H1 (cell line): Measurements from ENCODE around the gene ERGIC3. TPM values are rescaled to one million over a fixed set of nuclear protein-coding genes. Genes with fewer than 3 reads are reported as not detected.

Experiments used
- CTCF ChIA-PET: fragments of 300-600 bp; sonication (Branson Sonifier 250); formaldehyde crosslinking; loops from one replicate; lab custom pipeline; 2021; ENCODE audit not compliant: partially characterized antibody; lab: Charles Lee
- POLR2A ChIA-PET: fragments of 300-600 bp; sonication (Branson Sonifier 250); formaldehyde crosslinking; loops from one replicate; lab custom pipeline; 2021; ENCODE audit warnings: inconsistent platforms; ENCODE audit not compliant: partially characterized antibody; lab: Charles Lee
- DNase-seq, 2 experiments: peaks; one replicate each; pipeline versions ENCODE4 v3.0.0 to v3.0.0-alpha.2; 2010 to 2022; ENCODE audit warnings: low spot score in 2 of 2, low read depth in 1 of 2, mixed read lengths in 1 of 2
- FAIRE-seq: peaks from 2 replicates; lab custom pipeline; 2011; peaks lifted over from hg19 to GRCh38; lab: Jason Lieb, UNC
- H2AFZ ChIP-seq: 2 replicates; pipeline ENCODE4 v1.8.1; 2012; ENCODE audit warnings: low read length, inconsistent platforms
- H2AK5ac ChIP-seq: 2 replicates; pipeline ENCODE4 v1.6.1; 2013; ENCODE audit warnings: low read depth, low read length
- H2BK120ac ChIP-seq: replicated peaks from 2 replicates; pipeline ENCODE3; 2013; ENCODE audit warnings: low read depth, low read length, inconsistent platforms
- H2BK12ac ChIP-seq: 2 replicates; pipeline ENCODE4 v1.6.1; 2013; ENCODE audit warnings: low read depth, low read length
- H2BK15ac ChIP-seq: 2 replicates; pipeline ENCODE4 v1.6.1; 2013; ENCODE audit warnings: low read length
- H2BK20ac ChIP-seq: 2 replicates; pipeline ENCODE4 v1.6.1; 2013; ENCODE audit warnings: low read length
- H2BK5ac ChIP-seq: 2 replicates; pipeline ENCODE4 v1.6.1; 2013; ENCODE audit warnings: low read depth, low read length
- H3K14ac ChIP-seq: 2 replicates; pipeline ENCODE4 v1.6.1; 2013; ENCODE audit warnings: inconsistent platforms; ENCODE audit not compliant: insufficient read length
- H3K18ac ChIP-seq: 2 replicates; pipeline ENCODE4 v1.6.1; 2013; ENCODE audit warnings: low read length; ENCODE audit errors: extremely low read depth
- H3K23ac ChIP-seq: 2 replicates; pipeline ENCODE4 v1.6.1; 2013; ENCODE audit warnings: inconsistent platforms; ENCODE audit not compliant: insufficient read length
- H3K23me2 ChIP-seq: 2 replicates; pipeline ENCODE4 v1.6.1; 2013; ENCODE audit warnings: low read depth, low read length
- H3K27ac ChIP-seq: 2 replicates; pipeline ENCODE4 v1.6.1; 2011; ENCODE audit warnings: low read depth, low read length, inconsistent platforms
- H3K27me3 ChIP-seq, 4 experiments: replicated peaks in 1 of 4; 1 replicate in 1 of 4; 2 replicates in 3 of 4; pipeline versions ENCODE4 v1.6.1 to v1.8.1; 2011 to 2013; ENCODE audit warnings: low read length in 3 of 4, mild to moderate bottlenecking in 3 of 4, inconsistent platforms in 2 of 4, mixed read lengths in 2 of 4, moderate library complexity in 1 of 4; ENCODE audit not compliant: control insufficient read depth in 3 of 4, insufficient read depth in 3 of 4; ENCODE audit errors: extremely low read depth in 1 of 4
- H3K36me3 ChIP-seq, 4 experiments: 2 replicates each; pipeline versions ENCODE4 v1.6.1 to v1.8.1; 2011 to 2013; ENCODE audit warnings: mild to moderate bottlenecking in 4 of 4, low read length in 3 of 4, moderate library complexity in 2 of 4, control low read depth in 1 of 4, inconsistent platforms in 1 of 4; ENCODE audit not compliant: insufficient read depth in 4 of 4, control insufficient read depth in 2 of 4
- H3K4ac ChIP-seq: replicated peaks from 2 replicates; pipeline ENCODE3; 2013; ENCODE audit warnings: low read length, low read depth, mixed read lengths, inconsistent platforms; ENCODE audit not compliant: insufficient read length
- H3K4me1 ChIP-seq, 4 experiments: replicated peaks in 1 of 4; 1 replicate in 1 of 4; 2 replicates in 3 of 4; pipeline versions ENCODE4 v1.6.1 to v1.8.1; 2011 to 2013; ENCODE audit warnings: low read length in 3 of 4, inconsistent platforms in 2 of 4, mixed read lengths in 1 of 4; ENCODE audit not compliant: insufficient read depth in 4 of 4, control insufficient read depth in 3 of 4
- H3K4me2 ChIP-seq, 2 experiments: 2 replicates each; pipeline versions ENCODE4 v1.6.1 to v1.8.1; 2011 to 2013; ENCODE audit warnings: low read depth in 2 of 2, low read length in 2 of 2, control low read depth in 1 of 2, inconsistent platforms in 1 of 2, mild to moderate bottlenecking in 1 of 2; ENCODE audit not compliant: insufficient read depth in 1 of 2
- H3K4me3 ChIP-seq, 4 experiments: fragments of 200-600, 300-600 bp in 1 of 4; sonication (generic), shearing (Covaris generic), sonication (Bioruptor Twin) in 1 of 4; 2 replicates each; pipeline versions ENCODE4 v1.5.1 to v1.8.1; 2011 to 2016; ENCODE audit warnings: low read length in 4 of 4, low read depth in 3 of 4, control low read depth in 2 of 4, inconsistent platforms in 2 of 4, mild to moderate bottlenecking in 2 of 4, mixed read lengths in 1 of 4, moderate library complexity in 1 of 4; ENCODE audit not compliant: insufficient read depth in 2 of 4; ENCODE audit errors: extremely low read depth in 1 of 4
- H3K56ac ChIP-seq: replicated peaks from 2 replicates; pipeline ENCODE3; 2013; ENCODE audit warnings: low read depth, mild to moderate bottlenecking, mixed read lengths, low read length, inconsistent platforms; ENCODE audit not compliant: insufficient read length
- H3K79me1 ChIP-seq: 2 replicates; pipeline ENCODE4 v1.6.1; 2013; ENCODE audit warnings: low read depth, low read length, control low read depth
- H3K79me2 ChIP-seq, 2 experiments: 2 replicates each; pipeline versions ENCODE4 v1.6.1 to v1.8.1; 2012 to 2013; ENCODE audit warnings: low read length in 2 of 2, mild to moderate bottlenecking in 2 of 2, inconsistent platforms in 1 of 2; ENCODE audit not compliant: insufficient read depth in 2 of 2, control insufficient read depth in 1 of 2
- H3K9ac ChIP-seq, 4 experiments: replicated peaks in 1 of 4; 1 replicate in 1 of 4; 2 replicates in 3 of 4; pipeline versions ENCODE4 v1.6.1 to v1.8.1; 2011 to 2013; ENCODE audit warnings: low read depth in 3 of 4, low read length in 3 of 4, control low read depth in 2 of 4, mild to moderate bottlenecking in 2 of 4, moderate library complexity in 2 of 4, inconsistent platforms in 1 of 4; ENCODE audit errors: extremely low read depth in 1 of 4
- H3K9me3 ChIP-seq, 2 experiments: 2 replicates each; pipeline versions ENCODE4 v1.6.1 to v1.8.1; 2012 to 2013; ENCODE audit warnings: mild to moderate bottlenecking in 2 of 2, moderate library complexity in 2 of 2, control low read depth in 1 of 2, inconsistent platforms in 1 of 2, low read depth in 1 of 2, low read length in 1 of 2, mixed read lengths in 1 of 2; ENCODE audit not compliant: insufficient read depth in 2 of 2
- H4K20me1 ChIP-seq, 2 experiments: replicated peaks in 1 of 2; 2 replicates each; pipeline versions ENCODE3 to v1.8.1; 2011 to 2013; ENCODE audit warnings: inconsistent platforms in 2 of 2, low read length in 2 of 2, mild to moderate bottlenecking in 1 of 2; ENCODE audit not compliant: insufficient read depth in 2 of 2, control insufficient read depth in 1 of 2
- H4K5ac ChIP-seq: 2 replicates; pipeline ENCODE4 v1.6.1; 2013; ENCODE audit warnings: low read length, low read depth, mixed read lengths, inconsistent platforms; ENCODE audit not compliant: insufficient read length
- H4K8ac ChIP-seq: 2 replicates; pipeline ENCODE4 v1.8.0; 2013; ENCODE audit warnings: mild to moderate bottlenecking, moderate library complexity, low read length, inconsistent platforms; ENCODE audit not compliant: insufficient read depth; ENCODE audit errors: extremely low read depth
- H4K91ac ChIP-seq: replicated peaks from 2 replicates; pipeline ENCODE3; 2013; ENCODE audit warnings: low read length, mixed read lengths, inconsistent platforms; ENCODE audit not compliant: insufficient read length
- CBX8 ChIP-seq: fragments of 300-800, 300-1000 bp; sonication (generic); IDR thresholded peaks from 2 replicates; pipeline ENCODE4 v1.7.1; 2016; ENCODE audit warnings: low read depth, low read length, borderline replicate concordance
- CEBPB ChIP-seq: IDR thresholded peaks from 2 replicates; pipeline ENCODE4 v1.6.1; 2012; ENCODE audit warnings: low read depth, low read length
- CHD1 ChIP-seq: IDR thresholded peaks from 2 replicates; pipeline ENCODE4 v1.6.1; 2012; ENCODE audit warnings: low read depth, low read length, improper control_type of control experiment
- CHD2 ChIP-seq: IDR thresholded peaks from 2 replicates; pipeline ENCODE4 v1.6.1; 2012; ENCODE audit warnings: low read length, improper control_type of control experiment
- CTBP2 ChIP-seq: IDR thresholded peaks from 2 replicates; pipeline ENCODE4 v1.7.0; 2011; ENCODE audit warnings: borderline replicate concordance, mild to moderate bottlenecking, moderate library complexity, mixed read lengths, low read length; ENCODE audit not compliant: insufficient read depth, insufficient read length
- JUN ChIP-seq: IDR thresholded peaks from 2 replicates; pipeline ENCODE4 v1.6.1; 2011; ENCODE audit warnings: low read depth, mild to moderate bottlenecking, improper control_type of control experiment, low read length
- KDM5A ChIP-seq: fragments of 200-600 bp; IDR thresholded peaks from 2 replicates; pipeline ENCODE4 v1.7.1; 2012; ENCODE audit warnings: mild to moderate bottlenecking, low read length, inconsistent platforms, mixed read lengths
- NANOG ChIP-seq: IDR thresholded peaks from 2 replicates; pipeline ENCODE4 v1.6.1; 2011; ENCODE audit warnings: low read length, low read depth, mild to moderate bottlenecking, inconsistent platforms; ENCODE audit not compliant: insufficient read depth, poor library complexity, severe bottlenecking
- POLR2A ChIP-seq, 2 experiments: IDR thresholded peaks; 1 replicate in 1 of 2; 2 replicates in 1 of 2; pipeline ENCODE4 v1.6.1; 2011; ENCODE audit warnings: low read depth in 2 of 2, low read length in 2 of 2, mild to moderate bottlenecking in 2 of 2; ENCODE audit errors: control extremely low read depth in 1 of 2
- RAD21 ChIP-seq, 2 experiments: IDR thresholded peaks in 1 of 2; conservative IDR thresholded peaks in 1 of 2; 2 replicates each; pipeline ENCODE4 v1.6.1; 2011; ENCODE audit warnings: low read depth in 2 of 2, low read length in 2 of 2, improper control_type of control experiment in 1 of 2, inconsistent platforms in 1 of 2, mild to moderate bottlenecking in 1 of 2, moderate library complexity in 1 of 2
- SP4 ChIP-seq: IDR thresholded peaks from 2 replicates; pipeline ENCODE4 v1.6.1; 2012; ENCODE audit warnings: low read length, inconsistent platforms
- SUZ12 ChIP-seq: fragments of 200-600 bp; sonication (generic); IDR thresholded peaks from 2 replicates; pipeline ENCODE4 v1.6.1; 2012; ENCODE audit warnings: mild to moderate bottlenecking, inconsistent platforms, low read length, moderate library complexity, mixed read lengths
- TAF1 ChIP-seq: IDR thresholded peaks from 2 replicates; pipeline ENCODE4 v1.6.1; 2011; ENCODE audit warnings: mild to moderate bottlenecking, low read depth, low read length
- TCF12 ChIP-seq: IDR thresholded peaks from 2 replicates; pipeline ENCODE4 v1.6.1; 2011; ENCODE audit warnings: low read depth, mild to moderate bottlenecking, low read length
- YY1 ChIP-seq: IDR thresholded peaks from 2 replicates; pipeline ENCODE4 v1.6.1; 2011; ENCODE audit warnings: low read depth, mild to moderate bottlenecking, low read length
- WGBS, 2 experiments: shearing (Covaris generic) in 1 of 2; methylation state at CpG; one replicate each; pipeline versions ENCODE4 v1.1.6 to v1.1.7; 2013 to 2015; ENCODE audit warnings: low lambda C conversion rate in 2 of 2, mixed read lengths in 2 of 2, inconsistent platforms in 1 of 2, low coverage in 1 of 2, missing lambda C conversion rate in 1 of 2; ENCODE audit not compliant: insufficient replicate concordance in 2 of 2, insufficient coverage in 1 of 2, insufficient read length in 1 of 2; ENCODE audit errors: extremely low coverage in 1 of 2, missing lambda C conversion rate in 1 of 2; 5-methylcytosine and 5-hydroxymethylcytosine counted together
- polyA plus RNA-seq, 7 experiments: library from polyadenylated mRNA; depleted of rRNA in 3 of 7; stranded (reverse) in 5 of 7; unstranded in 2 of 7; fragments of >200 nt in 5 of 7; fragments of 200-250 nt in 2 of 7; gene quantifications; 1 replicate in 5 of 7; 2 replicates in 1 of 7; 4 replicates in 1 of 7; pipeline versions ENCODE4 v1.2.1 to v1.2.3, GENCODE V29; 2011 to 2013; ENCODE audit warnings: missing spikeins in 2 of 7, mixed read lengths in 2 of 7
- total RNA-seq: library from RNA; stranded (reverse); fragmentation: NEBNext Ultra II Directional; extraction: Animal tissue kit (Norgen Biotek cat#: 25700); gene quantifications from 2 replicates; pipeline ENCODE4 v1.2.1, GENCODE V29; 2021

ERGIC3 gene
- total and polyA plus RNA-seq, 2 of the 8 experiments (the other 6 are each of a cell fraction or from before 2014, with no cell fraction given): 178 to 341 TPM

- FAIRE-seq (no peak), DNase-seq (no peak)
- Histone ChIP-seq H2BK15ac (no peak overlapping the region), H2BK20ac (no peak overlapping the region), H3K23ac (no peak overlapping the region), H3K23me2 (peaks cover 4% of the 10 kb centered on the region; the same call in 1 of the 2 replicates), H3K36me3 (peaks cover 12 to 69% (median 28%) of the 10 kb centered on the region in 4 experiments; a peak in 7 of 8 replicates), H4K8ac (no peak overlapping the region), H3K18ac (no peak overlapping the region), H4K91ac (no peak overlapping the region), H2BK5ac (no peak overlapping the region), H2AFZ (no peak overlapping the region), H3K56ac (no peak overlapping the region), H3K9ac (no peak overlapping the region), H4K5ac (no peak overlapping the region), H2BK120ac (no peak overlapping the region), H3K27ac (no peak overlapping the region), H3K14ac (no peak overlapping the region), H2AK5ac (no peak overlapping the region), H3K4ac (no peak overlapping the region), H3K4me2 (no peak overlapping the region), H2BK12ac (no peak overlapping the region), H3K27me3 (no peaks in the 10 kb centered on the region), H3K4me1 (no peaks in the 10 kb centered on the region), H3K79me2 (no peaks in the 10 kb centered on the region), H3K4me3 (no peak overlapping the region), H3K79me1 (no peaks in the 10 kb centered on the region), H3K9me3 (no peaks in the 10 kb centered on the region), H4K20me1 (peaks cover 0 to 4% of the 10 kb centered on the region in 2 experiments)
- CTCF ChIA-PET: interaction anchor here (0.6 to 1.4 kb wide), 5 partner anchors 9 to 87 kb away, joined by 3 to 7 read pairs (median 4); no protein-coding TSS in a partner anchor
- WGBS, 2 experiments: 94% methylated on average over 4 of the region's 4 CpGs; no CpG with 5 or more reads in 1 of the 2 experiments
- POLR2A ChIA-PET: interaction anchor here (0.7 to 4.1 kb wide), 5 partner anchors 9 to 113 kb away, joined by 3 to 30 read pairs (median 3); partner anchors contain the start of gene ERGIC3
- TF ChIP-seq CTBP2 (no peak), RAD21 (IDR thresholded peaks at IDR 0.05 in 1 of 2, conservative IDR thresholded peaks at IDR 0.05 in 1 of 2; ENCODE audit: low read depth in 2 of 2, low read length in 2 of 2) (no peak), NANOG (no peak), SP4 (no peak), CEBPB (no peak), YY1 (no peak), KDM5A (no peak), TAF1 (no peak), CHD2 (no peak), TCF12 (no peak), JUN (no peak), CBX8 (no peak), CHD1 (no peak), POLR2A (IDR thresholded peaks at IDR 0.05; ENCODE audit: control extremely low read depth in 1 of 2, low read depth in 2 of 2, low read length in 2 of 2) (no peak), SUZ12 (no peak)
Measured at GRCh38 chr20:35551503-35551902, 9.6 kb downstream of the ERGIC3 start.
